AG04449 (cell line): ENCODE results near the gene PANK3.
"Not testable (repeated sequence)": the region's sequence is repeated elsewhere in the genome, so short reads cannot be mapped to it uniquely, and the experiment has no call there.

ENCODE experiments used
- CTCF ChIA-PET: fragments of 350-600 bp; formaldehyde crosslinking; extraction: SDS; loops from one replicate; lab custom pipeline; 2021; ENCODE audit warnings: antibody characterized with exemption; lab: Yijun Ruan, JAX
- POLR2A ChIA-PET: fragments of 400-600, 350-600 bp; formaldehyde crosslinking; extraction: SDS; loops from one replicate; lab custom pipeline; 2020; ENCODE audit warnings: antibody characterized with exemption, inconsistent platforms; lab: Yijun Ruan, JAX
- DNase-seq: peaks from one replicate; pipeline ENCODE4 v3.0.0-alpha.2; 2010; ENCODE audit warnings: low read depth, low spot score
- H3K4me3 ChIP-seq: 2 replicates; pipeline ENCODE4 v1.5.1; 2011; ENCODE audit warnings: low read depth, mild to moderate bottlenecking, control low read depth, low read length
- CTCF ChIP-seq: IDR thresholded peaks from one replicate; pipeline ENCODE4 v1.5.1; 2011; ENCODE audit warnings: mild to moderate bottlenecking, moderate library complexity, low read length, control low read depth, inconsistent platforms; ENCODE audit not compliant: insufficient read depth; ENCODE audit errors: missing control alignments

Gene PANK3

GRCh38 chr5:168599826-168600225, 20.7 kb upstream of the PANK3 start:
- no peak for TF ChIP-seq CTCF
- H3K4me3 ChIP-seq: no peak overlapping the region
- POLR2A ChIA-PET: no interaction called here
- no peak for DNase-seq
- CTCF ChIA-PET: no interaction called here

- ChIA-PET CTCF (interaction anchor here (1.2 kb wide), 1 partner anchor 15 kb away, joined by 3 read pairs; no protein-coding TSS in a partner anchor), POLR2A (no interaction called here)
- H3K4me3 ChIP-seq: no peak overlapping the region
- no peak for TF ChIP-seq CTCF
- no peak for DNase-seq
These were observed 19.5 kb upstream of the PANK3 start for GRCh38 chr5:168598639-168599038.

- CTCF ChIA-PET: interaction anchor here (1.3 kb wide), 1 partner anchor 14 kb away, joined by 5 read pairs; no protein-coding TSS in a partner anchor
- DNase-seq: no peak
- no peak overlapping the region for H3K4me3 ChIP-seq
- TF ChIP-seq CTCF: no peak
- POLR2A ChIA-PET: no interaction called here
These were observed 17.8 kb upstream of the PANK3 start for GRCh38 chr5:168596927-168597326.

- H3K4me3 ChIP-seq, DNase-seq, CTCF ChIA-PET, POLR2A ChIA-PET: not testable (repeated sequence)
These were observed 17.0 kb upstream of the PANK3 start for GRCh38 chr5:168596122-168596521.

GRCh38 chr5:168592014-168592368, 12.8 kb upstream of the PANK3 start:
- no peak for TF ChIP-seq CTCF
- peak; percentile 29 for DNase-seq
- H3K4me3 ChIP-seq: no peak overlapping the region
- CTCF ChIA-PET: no interaction called here
- POLR2A ChIA-PET: interaction anchor here (1.6 kb wide), 1 partner anchor 12 kb away, joined by 5 read pairs; the partner anchor contains the start of gene PANK3

GRCh38 chr5:168591302-168592013, 12.3 kb upstream of the PANK3 start:
- TF ChIP-seq CTCF: no peak
- DNase-seq: no peak
- no peak overlapping the region for H3K4me3 ChIP-seq
- CTCF ChIA-PET: no interaction called here
- POLR2A ChIA-PET: interaction anchor here (1.6 kb wide), 1 partner anchor 12 kb away, joined by 5 read pairs; the partner anchor contains the start of gene PANK3

GRCh38 chr5:168590666-168591065, 11.5 kb upstream of the PANK3 start:
- ChIA-PET POLR2A (no interaction called here), CTCF (no interaction called here)
- TF ChIP-seq CTCF: no peak
- no peak overlapping the region for H3K4me3 ChIP-seq
- DNase-seq: no peak
